Keratinocyte (primary cell): ENCODE data around the gene PALB2. TPM values are rescaled to one million over a fixed set of nuclear protein-coding genes. Genes with fewer than 3 reads are reported as not detected.

ENCODE experiments used
- DNase-seq: peaks from one replicate; pipeline ENCODE4 v3.0.0-alpha.2; 2011; ENCODE audit warnings: low read depth, missing footprints, low spot score
- FAIRE-seq: peaks from 2 replicates; lab custom pipeline; 2011; peaks lifted over from hg19 to GRCh38; lab: Jason Lieb, UNC
- H2AFZ ChIP-seq: 2 replicates; pipeline ENCODE4 v1.6.0; 2012; ENCODE audit warnings: low read length, control low read depth, inconsistent platforms; ENCODE audit not compliant: control insufficient read depth
- H3K27ac ChIP-seq: 2 replicates; pipeline ENCODE4 v1.5.1; 2011; ENCODE audit warnings: low read length; ENCODE audit not compliant: control insufficient read depth, insufficient read depth
- H3K27me3 ChIP-seq: 3 replicates; pipeline ENCODE4 v1.6.0; 2011; ENCODE audit warnings: low read length; ENCODE audit not compliant: control insufficient read depth, insufficient read depth; ENCODE audit errors: extremely low read depth
- H3K36me3 ChIP-seq, 2 experiments: 2 replicates in 1 of 2; 3 replicates in 1 of 2; pipeline ENCODE4 v1.5.1; 2011; ENCODE audit warnings: low read length in 2 of 2, mild to moderate bottlenecking in 1 of 2; ENCODE audit not compliant: control insufficient read depth in 2 of 2, insufficient read depth in 2 of 2; ENCODE audit errors: extremely low read depth in 1 of 2
- H3K4me1 ChIP-seq: 3 replicates; pipeline ENCODE4 v1.5.1; 2011; ENCODE audit warnings: low read length; ENCODE audit not compliant: control insufficient read depth, insufficient read depth; ENCODE audit errors: extremely low read depth
- H3K4me2 ChIP-seq: 3 replicates; pipeline ENCODE4 v1.6.0; 2011; ENCODE audit warnings: low read depth, low read length; ENCODE audit not compliant: control insufficient read depth, insufficient read depth; ENCODE audit errors: extremely low read depth
- H3K4me3 ChIP-seq, 3 experiments: fragments of 200-600 bp in 1 of 3; sonication (generic) in 1 of 3; 2 replicates in 2 of 3; 3 replicates in 1 of 3; pipeline ENCODE4 v1.5.1; 2011 to 2016; ENCODE audit warnings: low read length in 3 of 3, mild to moderate bottlenecking in 3 of 3, control low read depth in 2 of 3, inconsistent platforms in 1 of 3, low read depth in 1 of 3, mixed read lengths in 1 of 3, mixed run types in 1 of 3, moderate library complexity in 1 of 3; ENCODE audit not compliant: control insufficient read depth in 2 of 3, insufficient read depth in 2 of 3; ENCODE audit errors: extremely low read depth in 1 of 3
- H3K79me2 ChIP-seq: 2 replicates; pipeline ENCODE4 v1.6.0; 2012; ENCODE audit warnings: low read length; ENCODE audit not compliant: control insufficient read depth, insufficient read depth
- H3K9ac ChIP-seq: 3 replicates; pipeline ENCODE4 v1.6.0; 2011; ENCODE audit warnings: low read length; ENCODE audit not compliant: control insufficient read depth, insufficient read depth; ENCODE audit errors: extremely low read depth
- H3K9me1 ChIP-seq: 3 replicates; pipeline ENCODE4 v1.6.0; 2011; ENCODE audit warnings: low read length; ENCODE audit not compliant: control insufficient read depth, insufficient read depth; ENCODE audit errors: extremely low read depth
- H3K9me3 ChIP-seq: 2 replicates; pipeline ENCODE4 v1.5.1; 2012; ENCODE audit warnings: low read depth, low read length; ENCODE audit not compliant: control insufficient read depth
- H4K20me1 ChIP-seq: 3 replicates; pipeline ENCODE4 v1.6.0; 2011; ENCODE audit warnings: low read length; ENCODE audit not compliant: control insufficient read depth, insufficient read depth; ENCODE audit errors: extremely low read depth
- EZH2 ChIP-seq: IDR thresholded peaks from one replicate; pipeline ENCODE4 v1.6.1; 2012; ENCODE audit warnings: inconsistent platforms, mild to moderate bottlenecking, low read length, moderate library complexity
- dilution Hi-C: fragments of 300-500 bp; cut with MboI; formaldehyde crosslinking; loops from one replicate; pipeline ENCODE4 v1.7.0; 2020; ENCODE audit warnings: low sequenced_read_pairs; ENCODE audit not compliant: extremely low pct_ligation_motif_present
- polyA plus RNA-seq, 5 experiments: library from polyadenylated mRNA; depleted of rRNA in 3 of 5; stranded (reverse) in 3 of 5; stranded (forward) in 1 of 5; unstranded in 1 of 5; fragments of >200 nt; gene quantifications; 1 replicate in 1 of 5; 2 replicates in 3 of 5; 3 replicates in 1 of 5; pipeline versions ENCODE4 v1.2.1 to v1.2.3, GENCODE V29; 2011 to 2012; ENCODE audit warnings: missing spikeins in 2 of 5, low read depth in 1 of 5, low replicate concordance in 1 of 5
- TF ChIP-seq, protein P1 (sequence below), 3 experiments: IDR thresholded peaks in 1 of 3; conservative IDR thresholded peaks in 1 of 3; optimal IDR thresholded peaks in 1 of 3; 2 replicates in 2 of 3; 3 replicates in 1 of 3; pipeline versions ENCODE3 to v1.5.1; 2011; ENCODE audit warnings: low read length in 3 of 3, mild to moderate bottlenecking in 3 of 3, moderate library complexity in 2 of 3, control low read depth in 1 of 3, inconsistent platforms in 1 of 3; ENCODE audit not compliant: insufficient read depth in 2 of 3; ENCODE audit errors: extremely low read depth in 1 of 3

PALB2 gene
- polyA plus RNA-seq, 1 donor (not counting 4 experiments of a cell fraction or from before 2014, with no cell fraction given) = 18.7 TPM

DNA sequence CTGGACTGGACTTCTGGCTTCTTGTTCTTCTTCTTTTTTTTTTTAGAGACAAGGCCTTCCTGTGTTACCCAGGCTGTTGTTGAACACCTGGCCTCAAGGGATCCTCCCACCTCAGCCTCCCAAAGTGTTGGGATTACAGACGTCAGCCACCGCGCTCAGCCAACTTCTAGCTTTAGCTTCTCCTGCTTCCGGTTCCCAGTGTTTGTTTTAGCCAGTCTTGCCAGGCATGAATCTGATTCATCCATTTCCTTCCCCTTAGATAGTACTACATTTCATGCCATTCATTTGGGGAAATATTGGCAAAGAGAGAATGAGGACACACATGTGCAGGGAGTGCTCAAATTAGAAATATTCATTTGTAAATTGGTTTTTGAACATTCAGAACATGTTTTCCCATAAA, 32.9 kb downstream of the PALB2 start:
- no peak overlapping the region for H3K9ac ChIP-seq
- no peak for TF ChIP-seq EZH2
- TF ChIP-seq, protein P1, sequence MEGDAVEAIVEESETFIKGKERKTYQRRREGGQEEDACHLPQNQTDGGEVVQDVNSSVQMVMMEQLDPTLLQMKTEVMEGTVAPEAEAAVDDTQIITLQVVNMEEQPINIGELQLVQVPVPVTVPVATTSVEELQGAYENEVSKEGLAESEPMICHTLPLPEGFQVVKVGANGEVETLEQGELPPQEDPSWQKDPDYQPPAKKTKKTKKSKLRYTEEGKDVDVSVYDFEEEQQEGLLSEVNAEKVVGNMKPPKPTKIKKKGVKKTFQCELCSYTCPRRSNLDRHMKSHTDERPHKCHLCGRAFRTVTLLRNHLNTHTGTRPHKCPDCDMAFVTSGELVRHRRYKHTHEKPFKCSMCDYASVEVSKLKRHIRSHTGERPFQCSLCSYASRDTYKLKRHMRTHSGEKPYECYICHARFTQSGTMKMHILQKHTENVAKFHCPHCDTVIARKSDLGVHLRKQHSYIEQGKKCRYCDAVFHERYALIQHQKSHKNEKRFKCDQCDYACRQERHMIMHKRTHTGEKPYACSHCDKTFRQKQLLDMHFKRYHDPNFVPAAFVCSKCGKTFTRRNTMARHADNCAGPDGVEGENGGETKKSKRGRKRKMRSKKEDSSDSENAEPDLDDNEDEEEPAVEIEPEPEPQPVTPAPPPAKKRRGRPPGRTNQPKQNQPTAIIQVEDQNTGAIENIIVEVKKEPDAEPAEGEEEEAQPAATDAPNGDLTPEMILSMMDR (optimal IDR thresholded peaks at IDR 0.05 in 1 of 3, IDR thresholded peaks at IDR 0.05 in 1 of 3, conservative IDR thresholded peaks at IDR 0.05 in 1 of 3; ENCODE audit: extremely low read depth in 1 of 3, insufficient read depth in 2 of 3, low read length in 3 of 3) = no peak
- DNase-seq (no peak), FAIRE-seq (no peak)
- no peak overlapping the region for H3K27ac ChIP-seq
- no peaks in the 10 kb centered on the region for H4K20me1 ChIP-seq
- no peaks in the 10 kb centered on the region for H3K9me3 ChIP-seq
- no peaks in the 10 kb centered on the region for H3K9me1 ChIP-seq
- no peaks in the 10 kb centered on the region for H3K27me3 ChIP-seq
- no peaks in the 10 kb centered on the region for H3K79me2 ChIP-seq
- dilution Hi-C loops = no loop called here
- no peak overlapping the region for H2AFZ ChIP-seq
- H3K4me1 ChIP-seq = no peaks in the 10 kb centered on the region
- H3K4me2 ChIP-seq = no peak overlapping the region
- peaks cover 10 to 13% of the 10 kb centered on the region in 2 experiments for H3K36me3 ChIP-seq
- no peak overlapping the region for H3K4me3 ChIP-seq

DNA sequence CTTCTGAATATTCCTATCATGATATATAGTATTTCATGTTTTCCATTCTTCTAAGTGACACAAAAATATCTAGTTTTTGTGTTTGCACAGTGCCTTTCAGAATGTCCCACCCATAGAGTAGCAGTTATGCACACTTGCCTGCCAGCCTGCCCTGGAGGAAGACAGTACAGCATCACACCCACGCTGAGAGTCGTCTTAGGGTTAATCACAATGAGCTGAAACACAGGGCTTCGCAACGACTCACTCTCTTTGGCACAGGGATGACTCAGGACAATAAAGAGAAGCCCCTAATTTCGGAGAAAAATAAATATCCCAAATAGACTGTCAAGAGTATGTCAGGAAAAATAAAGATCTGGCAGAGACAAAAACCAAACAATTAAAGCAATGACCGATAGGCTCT, 33.4 kb downstream of the PALB2 start:
- no peak overlapping the region for H3K4me2 ChIP-seq
- H3K4me1 ChIP-seq = no peaks in the 10 kb centered on the region
- FAIRE-seq (no peak), DNase-seq (no peak)
- H3K27me3 ChIP-seq = no peaks in the 10 kb centered on the region
- no peaks in the 10 kb centered on the region for H3K9me1 ChIP-seq
- no peak overlapping the region for H2AFZ ChIP-seq
- peaks cover 10 to 13% of the 10 kb centered on the region in 2 experiments for H3K36me3 ChIP-seq
- dilution Hi-C loops = no loop called here
- TF ChIP-seq EZH2 = no peak
- TF ChIP-seq, protein P1 (optimal IDR thresholded peaks at IDR 0.05 in 1 of 3, IDR thresholded peaks at IDR 0.05 in 1 of 3, conservative IDR thresholded peaks at IDR 0.05 in 1 of 3; ENCODE audit: extremely low read depth in 1 of 3, insufficient read depth in 2 of 3, low read length in 3 of 3) = no peak
- no peak overlapping the region for H3K27ac ChIP-seq
- no peaks in the 10 kb centered on the region for H3K9me3 ChIP-seq
- H4K20me1 ChIP-seq = no peaks in the 10 kb centered on the region
- no peak overlapping the region for H3K9ac ChIP-seq
- no peaks in the 10 kb centered on the region for H3K79me2 ChIP-seq
- no peak overlapping the region for H3K4me3 ChIP-seq
